ENCODE results near the gene KIAA1217. TPM values are rescaled to one million over a fixed set of nuclear protein-coding genes. Genes with fewer than 3 reads are reported as not detected.

Gene KIAA1217
- total and polyA plus RNA-seq, 9 of the 15 experiments (the other 6 are each of a cell fraction or from before 2014, with no cell fraction given) = 0.04 TPM; not detected in 8

- TF ChIP-seq RBM15 (IDR thresholded peaks at IDR 0.05; ENCODE audit: insufficient read depth, low read length) (no peak), SRF (CRISPR knock-in tag; IDR thresholded peaks at IDR 0.05) (no peak), CHD1 (IDR thresholded peaks at IDR 0.05; ENCODE audit: low read length) (no peak), HIVEP1 (CRISPR knock-in tag; IDR thresholded peaks at IDR 0.05) (no peak), CBFB (CRISPR knock-in tag; IDR thresholded peaks at IDR 0.05) (no peak), MCM2 (IDR thresholded peaks at IDR 0.05; ENCODE audit: low read depth) (no peak), MYC (IDR thresholded peaks at IDR 0.05; ENCODE audit: low read depth, low read length) (no peak), MYC (CRISPR knock-in tag; IDR thresholded peaks at IDR 0.05; ENCODE audit: borderline replicate concordance, low read depth) (no peak), ZEB2 (IDR thresholded peaks at IDR 0.05) (no peak)
- TF ChIP-seq, protein P1, sequence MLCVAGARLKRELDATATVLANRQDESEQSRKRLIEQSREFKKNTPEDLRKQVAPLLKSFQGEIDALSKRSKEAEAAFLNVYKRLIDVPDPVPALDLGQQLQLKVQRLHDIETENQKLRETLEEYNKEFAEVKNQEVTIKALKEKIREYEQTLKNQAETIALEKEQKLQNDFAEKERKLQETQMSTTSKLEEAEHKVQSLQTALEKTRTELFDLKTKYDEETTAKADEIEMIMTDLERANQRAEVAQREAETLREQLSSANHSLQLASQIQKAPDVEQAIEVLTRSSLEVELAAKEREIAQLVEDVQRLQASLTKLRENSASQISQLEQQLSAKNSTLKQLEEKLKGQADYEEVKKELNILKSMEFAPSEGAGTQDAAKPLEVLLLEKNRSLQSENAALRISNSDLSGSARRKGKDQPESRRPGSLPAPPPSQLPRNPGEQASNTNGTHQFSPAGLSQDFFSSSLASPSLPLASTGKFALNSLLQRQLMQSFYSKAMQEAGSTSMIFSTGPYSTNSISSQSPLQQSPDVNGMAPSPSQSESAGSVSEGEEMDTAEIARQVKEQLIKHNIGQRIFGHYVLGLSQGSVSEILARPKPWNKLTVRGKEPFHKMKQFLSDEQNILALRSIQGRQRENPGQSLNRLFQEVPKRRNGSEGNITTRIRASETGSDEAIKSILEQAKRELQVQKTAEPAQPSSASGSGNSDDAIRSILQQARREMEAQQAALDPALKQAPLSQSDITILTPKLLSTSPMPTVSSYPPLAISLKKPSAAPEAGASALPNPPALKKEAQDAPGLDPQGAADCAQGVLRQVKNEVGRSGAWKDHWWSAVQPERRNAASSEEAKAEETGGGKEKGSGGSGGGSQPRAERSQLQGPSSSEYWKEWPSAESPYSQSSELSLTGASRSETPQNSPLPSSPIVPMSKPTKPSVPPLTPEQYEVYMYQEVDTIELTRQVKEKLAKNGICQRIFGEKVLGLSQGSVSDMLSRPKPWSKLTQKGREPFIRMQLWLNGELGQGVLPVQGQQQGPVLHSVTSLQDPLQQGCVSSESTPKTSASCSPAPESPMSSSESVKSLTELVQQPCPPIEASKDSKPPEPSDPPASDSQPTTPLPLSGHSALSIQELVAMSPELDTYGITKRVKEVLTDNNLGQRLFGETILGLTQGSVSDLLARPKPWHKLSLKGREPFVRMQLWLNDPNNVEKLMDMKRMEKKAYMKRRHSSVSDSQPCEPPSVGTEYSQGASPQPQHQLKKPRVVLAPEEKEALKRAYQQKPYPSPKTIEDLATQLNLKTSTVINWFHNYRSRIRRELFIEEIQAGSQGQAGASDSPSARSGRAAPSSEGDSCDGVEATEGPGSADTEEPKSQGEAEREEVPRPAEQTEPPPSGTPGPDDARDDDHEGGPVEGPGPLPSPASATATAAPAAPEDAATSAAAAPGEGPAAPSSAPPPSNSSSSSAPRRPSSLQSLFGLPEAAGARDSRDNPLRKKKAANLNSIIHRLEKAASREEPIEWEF (CRISPR knock-in tag; IDR thresholded peaks at IDR 0.05) = no peak
Observed at GRCh38 chr10:24533981-24534380, 325.0 kb downstream of the KIAA1217 start (continued).
